SK-N-SH (cell line): ENCODE data around the gene FNDC11. TPM values are rescaled to one million over a fixed set of nuclear protein-coding genes. Genes with fewer than 3 reads are reported as not detected.

Experiments used
- CTCF ChIA-PET: fragments of 300-600, 350-600 bp; formaldehyde crosslinking; extraction: SDS; loops from one replicate; lab custom pipeline; 2021; lab: Yijun Ruan, JAX
- POLR2A ChIA-PET: fragments of 350-600 bp; sonication (Branson Sonifier 250); formaldehyde crosslinking; extraction: SDS; loops from one replicate; lab custom pipeline; 2020; ENCODE audit warnings: antibody characterized with exemption, inconsistent platforms; lab: Yijun Ruan, JAX
- DNase-seq: peaks from one replicate; pipeline ENCODE4 v3.0.0; 2012
- H2AFZ ChIP-seq: fragments of 200-600 bp; sonication (generic); 2 replicates; pipeline ENCODE4 v1.8.1; 2016; ENCODE audit warnings: antibody characterized with exemption, mild to moderate bottlenecking, low read depth
- H3F3A ChIP-seq: fragments of 200-600 bp; sonication (generic); replicated peaks from 2 replicates; pipeline ENCODE3; 2016; ENCODE audit warnings: antibody characterized with exemption, mild to moderate bottlenecking; ENCODE audit not compliant: insufficient read depth
- H3K27ac ChIP-seq, 2 experiments: fragments of 200-500 bp in 1 of 2; fragments of 200-600 bp in 1 of 2; sonication (Bioruptor generic) in 1 of 2; sonication (generic), shearing (Covaris generic) in 1 of 2; 2 replicates each; pipeline versions ENCODE4 v1.5.1 to v1.6.1; 2014 to 2016; ENCODE audit warnings: low read depth in 2 of 2, inconsistent platforms in 1 of 2, low read length in 1 of 2, mild to moderate bottlenecking in 1 of 2, mixed read lengths in 1 of 2
- H3K27me3 ChIP-seq: fragments of 200-600 bp; sonication (generic), shearing (Covaris generic); 2 replicates; pipeline ENCODE4 v1.6.1; 2016; ENCODE audit warnings: mixed run types; ENCODE audit not compliant: insufficient read depth
- H3K36me3 ChIP-seq, 2 experiments: fragments of 200-500 bp in 1 of 2; fragments of 200-600 bp in 1 of 2; sonication (Bioruptor generic) in 1 of 2; sonication (generic) in 1 of 2; replicated peaks in 1 of 2; 2 replicates each; pipeline versions ENCODE3 to v1.5.1; 2014 to 2016; ENCODE audit warnings: low read length in 1 of 2, mild to moderate bottlenecking in 1 of 2; ENCODE audit not compliant: insufficient read depth in 2 of 2, control insufficient read depth in 1 of 2
- H3K4me1 ChIP-seq, 2 experiments: fragments of 200-500 bp in 1 of 2; fragments of 200-600 bp in 1 of 2; sonication (Bioruptor generic) in 1 of 2; sonication (generic), shearing (Covaris generic) in 1 of 2; 2 replicates each; pipeline versions ENCODE4 v1.5.1 to v1.6.1; 2014 to 2016; ENCODE audit warnings: low read depth in 1 of 2, low read length in 1 of 2, mixed run types in 1 of 2; ENCODE audit not compliant: insufficient read depth in 2 of 2, control insufficient read depth in 1 of 2
- H3K4me2 ChIP-seq: fragments of 200-600 bp; sonication (generic), shearing (Covaris generic); 2 replicates; pipeline ENCODE4 v1.6.1; 2017; ENCODE audit warnings: mixed run types
- H3K4me3 ChIP-seq, 2 experiments: fragments of 200-500 bp in 1 of 2; fragments of 200-600 bp in 1 of 2; sonication (Bioruptor generic) in 1 of 2; sonication (generic), shearing (Covaris generic) in 1 of 2; 2 replicates each; pipeline versions ENCODE4 v1.5.1 to v1.8.1; 2014 to 2016; ENCODE audit warnings: low read depth in 2 of 2, inconsistent platforms in 1 of 2, low read length in 1 of 2, mild to moderate bottlenecking in 1 of 2, mixed read lengths in 1 of 2, moderate library complexity in 1 of 2
- H3K79me2 ChIP-seq: fragments of 200-600 bp; sonication (generic); 2 replicates; pipeline ENCODE4 v1.8.1; 2017; ENCODE audit warnings: mild to moderate bottlenecking; ENCODE audit not compliant: insufficient read depth
- H3K9ac ChIP-seq: fragments of 200-600 bp; sonication (generic); 2 replicates; pipeline ENCODE4 v1.6.1; 2017; ENCODE audit warnings: mixed run types
- H3K9me2 ChIP-seq: fragments of 200-600 bp; sonication (generic); 2 replicates; pipeline ENCODE4 v1.6.1; 2017; ENCODE audit warnings: mixed run types
- H3K9me3 ChIP-seq: fragments of 200-600 bp; sonication (generic); 2 replicates; pipeline ENCODE4 v1.6.1; 2017; ENCODE audit warnings: mixed run types, mild to moderate bottlenecking, moderate library complexity
- H4K20me1 ChIP-seq: fragments of 200-600 bp; sonication (generic); 2 replicates; pipeline ENCODE4 v1.6.1; 2017; ENCODE audit warnings: mild to moderate bottlenecking, mixed run types; ENCODE audit not compliant: insufficient read depth
- CHD2 ChIP-seq: fragments of 150-350 bp; IDR thresholded peaks from 2 replicates; pipeline ENCODE4 v1.6.1; 2018; ENCODE audit warnings: low read length; ENCODE audit not compliant: partially characterized antibody
- FOSL2 ChIP-seq: IDR thresholded peaks from 2 replicates; pipeline ENCODE4 v1.4.0; 2012; ENCODE audit warnings: low read depth, mild to moderate bottlenecking, moderate library complexity, borderline replicate concordance
- FOXM1 ChIP-seq: IDR thresholded peaks from 2 replicates; pipeline ENCODE4 v1.4.0; 2012; ENCODE audit warnings: low read depth, mild to moderate bottlenecking
- GABPA ChIP-seq: IDR thresholded peaks from 2 replicates; pipeline ENCODE4 v1.4.0; 2012; ENCODE audit warnings: low read depth, mild to moderate bottlenecking
- JUND ChIP-seq: IDR thresholded peaks from 2 replicates; pipeline ENCODE4 v1.4.0; 2012
- MEF2A ChIP-seq: IDR thresholded peaks from 2 replicates; pipeline ENCODE4 v1.4.0; 2012; ENCODE audit warnings: low read depth, borderline replicate concordance
- NRF1 ChIP-seq: IDR thresholded peaks from 2 replicates; pipeline ENCODE4 v1.6.1; 2012; ENCODE audit warnings: low read depth, mild to moderate bottlenecking, low read length
- RAD21 ChIP-seq: IDR thresholded peaks from 2 replicates; pipeline ENCODE4 v1.6.1; 2012; ENCODE audit warnings: mild to moderate bottlenecking, low read length
- REST ChIP-seq: IDR thresholded peaks from 2 replicates; pipeline ENCODE4 v1.6.1; 2012; ENCODE audit warnings: mild to moderate bottlenecking, low read depth, low read length, moderate library complexity
- RFX5 ChIP-seq: IDR thresholded peaks from 2 replicates; pipeline ENCODE4 v1.6.1; 2012; ENCODE audit warnings: mild to moderate bottlenecking, improper control_type of control experiment, low read length
- RXRA ChIP-seq: IDR thresholded peaks from 2 replicates; pipeline ENCODE4 v1.4.0; 2012; ENCODE audit warnings: low read depth, mild to moderate bottlenecking, borderline replicate concordance
- SIN3A ChIP-seq: IDR thresholded peaks from 2 replicates; pipeline ENCODE4 v1.6.1; 2012; ENCODE audit warnings: low read depth, mild to moderate bottlenecking, low read length, moderate library complexity, borderline replicate concordance
- TCF12 ChIP-seq: IDR thresholded peaks from 2 replicates; pipeline ENCODE4 v1.4.0; 2012
- TEAD4 ChIP-seq: IDR thresholded peaks from 2 replicates; pipeline ENCODE4 v1.4.0; 2012; ENCODE audit warnings: mild to moderate bottlenecking, borderline replicate concordance; ENCODE audit not compliant: insufficient read depth
- USF2 ChIP-seq: fragments of 150-350 bp; IDR thresholded peaks from 2 replicates; pipeline ENCODE4 v1.6.1; 2017; ENCODE audit warnings: antibody characterized with exemption, low read length, low read depth, borderline replicate concordance
- WGBS: methylation state at CpG from one replicate; pipeline ENCODE4 v1.1.6; 2017; ENCODE audit warnings: low lambda C conversion rate; 5-methylcytosine and 5-hydroxymethylcytosine counted together
- polyA plus RNA-seq, 3 experiments: library from polyadenylated mRNA; depleted of rRNA; stranded (reverse); fragments of >200 nt; gene quantifications; 2 replicates each; pipeline ENCODE4 v1.2.3, GENCODE V29; 2012
- TF ChIP-seq, protein P1 (sequence below): fragments of 200-600 bp; sonication (generic); IDR thresholded peaks from 2 replicates; pipeline ENCODE4 v1.6.1; 2017; ENCODE audit warnings: antibody characterized with exemption, mild to moderate bottlenecking, moderate library complexity

FNDC11 gene
- polyA plus RNA-seq, 1 of the 3 experiments (the other 2 are of a cell fraction), result 5.5 TPM

GRCh38 chr20:63543131-63543530 lies 10.8 kb upstream of the FNDC11 start (continued):
- TF ChIP-seq RXRA (no peak), USF2 (no peak)
- TF ChIP-seq, protein P1, sequence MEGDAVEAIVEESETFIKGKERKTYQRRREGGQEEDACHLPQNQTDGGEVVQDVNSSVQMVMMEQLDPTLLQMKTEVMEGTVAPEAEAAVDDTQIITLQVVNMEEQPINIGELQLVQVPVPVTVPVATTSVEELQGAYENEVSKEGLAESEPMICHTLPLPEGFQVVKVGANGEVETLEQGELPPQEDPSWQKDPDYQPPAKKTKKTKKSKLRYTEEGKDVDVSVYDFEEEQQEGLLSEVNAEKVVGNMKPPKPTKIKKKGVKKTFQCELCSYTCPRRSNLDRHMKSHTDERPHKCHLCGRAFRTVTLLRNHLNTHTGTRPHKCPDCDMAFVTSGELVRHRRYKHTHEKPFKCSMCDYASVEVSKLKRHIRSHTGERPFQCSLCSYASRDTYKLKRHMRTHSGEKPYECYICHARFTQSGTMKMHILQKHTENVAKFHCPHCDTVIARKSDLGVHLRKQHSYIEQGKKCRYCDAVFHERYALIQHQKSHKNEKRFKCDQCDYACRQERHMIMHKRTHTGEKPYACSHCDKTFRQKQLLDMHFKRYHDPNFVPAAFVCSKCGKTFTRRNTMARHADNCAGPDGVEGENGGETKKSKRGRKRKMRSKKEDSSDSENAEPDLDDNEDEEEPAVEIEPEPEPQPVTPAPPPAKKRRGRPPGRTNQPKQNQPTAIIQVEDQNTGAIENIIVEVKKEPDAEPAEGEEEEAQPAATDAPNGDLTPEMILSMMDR, result no peak
- TF ChIP-seq, all 33 proteins: peak for 0

DNA sequence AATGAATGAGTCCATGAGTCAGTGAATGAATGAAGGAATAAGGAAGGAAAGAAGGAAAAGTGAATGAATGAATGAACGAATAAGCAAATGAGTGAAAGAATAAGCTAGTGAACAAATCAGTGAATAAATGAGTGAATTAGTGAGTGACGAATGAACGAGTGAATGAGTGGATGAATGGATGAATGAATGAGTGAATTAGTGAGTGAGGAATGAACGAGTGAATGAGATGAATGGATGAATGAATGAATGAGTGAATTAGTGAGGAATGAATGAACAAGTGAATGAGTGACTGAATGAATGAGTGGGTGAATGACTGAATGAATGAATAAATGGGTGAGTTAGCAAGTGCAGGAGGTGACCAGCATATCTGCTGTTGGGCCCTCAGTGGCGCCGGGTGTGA lies 10.2 kb upstream of the FNDC11 start:
- POLR2A ChIA-PET, result no interaction called here
- no peak overlapping the region for H3K9ac ChIP-seq

More for the DNA sequence above, 10.2 kb upstream of the FNDC11 start:
- Histone ChIP-seq H4K20me1 (no peaks in the 10 kb centered on the region), H3K79me2 (no peaks in the 10 kb centered on the region), H3K4me2 (no peak overlapping the region), H3K27me3 (no peaks in the 10 kb centered on the region), H3K27ac (no peak overlapping the region), H3K9me2 (no peaks in the 10 kb centered on the region), H3K36me3 (no peaks in the 10 kb centered on the region), H2AFZ (no peak overlapping the region), H3K4me1 (peaks cover 0 to 11% of the 10 kb centered on the region in 2 experiments; a peak in 1 of 4 replicates), H3F3A (no peaks in the 10 kb centered on the region), H3K4me3 (no peak overlapping the region), H3K9me3 (no peaks in the 10 kb centered on the region)
- TF ChIP-seq TEAD4 (no peak), GABPA (no peak), FOSL2 (no peak), SIN3A (no peak), FOXM1 (no peak), NRF1 (no peak), RFX5 (no peak), RAD21 (no peak), MEF2A (no peak), RXRA (no peak), TCF12 (no peak), JUND (no peak), CHD2 (no peak), REST (no peak)
- DNase-seq, result no peak
- WGBS, result 72% methylated on average over 6 of the region's 6 CpGs
- CTCF ChIA-PET, result interaction anchor here (0.9 to 1.5 kb wide), 4 partner anchors 23 to 430 kb away, joined by 3 to 6 read pairs (median 3); partner anchors contain the start of gene PPDPF
